IPS-18c (cell line): ENCODE data around the gene CAPN5.

Experiments used
- H3K4me3 ChIP-seq: 2 replicates; pipeline ENCODE4 v1.7.0; 2013; ENCODE audit warnings: low read depth, mild to moderate bottlenecking, low read length, moderate library complexity; ENCODE audit not compliant: insufficient read depth
- H3K9me3 ChIP-seq: one replicate; pipeline ENCODE4 v1.6.1; 2013; ENCODE audit warnings: mild to moderate bottlenecking, low read length, moderate library complexity; ENCODE audit not compliant: control insufficient read depth, insufficient read depth

Gene CAPN5

DNA sequence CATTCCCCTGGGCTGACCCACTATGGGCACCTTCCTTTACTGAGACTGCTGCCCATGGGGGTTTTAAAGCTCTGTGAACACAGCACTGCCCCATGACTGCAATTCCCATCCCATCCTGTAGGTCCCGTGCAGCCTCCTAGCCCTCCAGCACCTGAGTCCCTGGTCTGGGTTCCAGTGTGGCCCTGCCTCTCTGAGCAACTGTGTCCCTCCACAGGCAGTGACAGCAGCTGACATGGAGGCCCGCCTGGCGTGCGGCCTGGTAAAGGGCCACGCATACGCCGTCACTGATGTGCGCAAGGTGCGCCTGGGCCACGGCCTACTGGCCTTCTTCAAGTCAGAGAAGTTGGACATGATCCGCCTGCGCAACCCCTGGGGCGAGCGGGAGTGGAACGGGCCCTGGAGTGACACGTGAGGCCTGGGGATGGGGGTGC lies 48.4 kb downstream of the CAPN5 start:
- Histone ChIP-seq H3K9me3 (no peaks in the 10 kb centered on the region), H3K4me3 (no peak overlapping the region)

DNA sequence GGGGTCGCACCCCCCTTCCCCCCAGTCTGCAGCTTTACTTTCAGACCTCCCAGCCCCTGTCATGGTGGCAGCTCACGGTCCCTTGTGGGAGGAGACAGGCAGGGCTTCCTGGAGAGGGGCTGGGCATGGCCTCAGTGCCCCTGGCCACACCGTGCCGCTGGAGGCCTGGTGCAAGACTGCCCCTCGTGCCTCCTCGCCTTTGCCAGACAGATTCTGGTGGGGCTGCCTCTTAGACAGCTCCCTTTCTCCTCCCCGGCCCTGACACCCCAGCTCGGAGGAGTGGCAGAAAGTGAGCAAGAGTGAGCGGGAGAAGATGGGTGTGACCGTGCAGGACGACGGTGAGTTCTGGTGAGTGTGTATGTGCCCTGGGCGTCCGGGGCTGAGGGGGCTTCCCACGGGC lies 49.2 kb downstream of the CAPN5 start:
- H3K4me3 ChIP-seq: no peak overlapping the region
- H3K9me3 ChIP-seq: no peaks in the 10 kb centered on the region

DNA sequence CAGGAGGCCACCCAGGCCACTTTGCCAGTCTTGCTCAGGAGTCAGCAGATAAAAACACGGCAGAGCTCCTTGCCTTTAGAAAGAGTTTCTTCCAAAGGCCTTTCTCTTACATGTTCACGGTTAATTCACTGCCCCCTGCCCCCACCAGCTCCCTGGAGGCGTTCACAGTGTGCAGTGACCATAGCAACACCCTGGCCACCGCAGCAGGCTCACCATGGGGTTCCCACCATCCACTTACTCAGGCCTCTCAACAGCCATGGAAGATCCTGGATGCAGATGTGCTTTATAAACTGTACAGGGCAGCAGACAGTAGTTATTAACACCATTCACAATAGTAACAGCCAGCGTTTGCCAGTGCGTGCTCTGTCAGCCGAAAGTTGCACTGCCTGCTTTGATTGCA lies 50.7 kb downstream of the CAPN5 start:
- no peaks in the 10 kb centered on the region for H3K9me3 ChIP-seq

DNA sequence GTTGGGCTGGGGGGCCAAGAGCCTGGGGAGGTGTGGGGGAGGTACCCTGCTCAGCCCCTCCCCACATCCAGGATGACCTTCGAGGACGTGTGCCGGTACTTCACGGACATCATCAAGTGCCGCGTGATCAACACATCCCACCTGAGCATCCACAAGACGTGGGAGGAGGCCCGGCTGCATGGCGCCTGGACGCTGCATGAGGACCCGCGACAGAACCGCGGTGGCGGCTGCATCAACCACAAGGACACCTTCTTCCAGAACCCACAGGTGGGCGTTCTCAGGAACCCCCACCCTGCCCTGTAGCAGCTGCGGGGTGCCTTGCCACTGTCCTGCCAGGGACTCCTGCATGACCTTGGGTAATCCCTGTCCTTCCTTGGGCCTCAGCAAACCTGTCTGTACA lies 51.3 kb downstream of the CAPN5 start:
- Histone ChIP-seq H3K4me3 (no peak overlapping the region), H3K9me3 (no peaks in the 10 kb centered on the region)

More for the DNA sequence above, 50.7 kb downstream of the CAPN5 start:
- no peak overlapping the region for H3K4me3 ChIP-seq

DNA sequence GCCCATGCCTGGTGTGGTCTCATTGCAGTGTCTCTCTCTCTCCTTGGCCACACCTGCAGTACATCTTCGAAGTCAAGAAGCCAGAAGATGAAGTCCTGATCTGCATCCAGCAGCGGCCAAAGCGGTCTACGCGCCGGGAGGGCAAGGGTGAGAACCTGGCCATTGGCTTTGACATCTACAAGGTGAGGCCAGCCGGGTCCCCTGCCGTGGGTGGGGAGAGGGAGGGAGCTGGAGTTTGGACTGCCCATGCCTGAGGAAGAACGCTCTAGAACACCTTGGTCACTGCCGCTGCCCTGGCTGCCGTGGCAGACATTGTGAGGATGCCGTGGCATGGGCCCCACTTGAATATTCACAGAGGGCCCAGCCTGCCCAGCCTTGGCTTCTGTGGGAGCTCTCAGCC lies 52.2 kb downstream of the CAPN5 start:
- Histone ChIP-seq H3K9me3 (no peaks in the 10 kb centered on the region), H3K4me3 (no peak overlapping the region)

DNA sequence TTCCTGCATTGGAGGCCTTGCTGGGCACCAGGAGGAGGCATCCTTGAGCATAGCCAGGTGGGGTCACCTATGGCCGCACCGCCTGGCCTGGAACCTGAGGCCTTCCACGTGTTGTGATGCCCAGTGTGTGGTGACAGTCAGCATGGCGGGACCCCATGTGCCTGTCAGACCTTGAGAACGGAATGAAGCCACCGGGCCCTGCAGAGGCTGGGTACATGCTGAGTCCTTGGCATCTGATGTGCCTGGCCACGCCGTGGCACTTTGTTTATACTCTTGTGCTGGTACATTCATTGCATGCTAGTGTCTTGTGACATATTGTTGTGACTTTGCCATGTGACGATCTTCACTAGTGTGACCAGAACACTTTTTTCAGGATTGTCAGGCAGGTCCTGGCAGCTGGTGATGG lies 52.8 kb downstream of the CAPN5 start:
- H3K4me3 ChIP-seq: no peak overlapping the region
- H3K9me3 ChIP-seq: no peaks in the 10 kb centered on the region

DNA sequence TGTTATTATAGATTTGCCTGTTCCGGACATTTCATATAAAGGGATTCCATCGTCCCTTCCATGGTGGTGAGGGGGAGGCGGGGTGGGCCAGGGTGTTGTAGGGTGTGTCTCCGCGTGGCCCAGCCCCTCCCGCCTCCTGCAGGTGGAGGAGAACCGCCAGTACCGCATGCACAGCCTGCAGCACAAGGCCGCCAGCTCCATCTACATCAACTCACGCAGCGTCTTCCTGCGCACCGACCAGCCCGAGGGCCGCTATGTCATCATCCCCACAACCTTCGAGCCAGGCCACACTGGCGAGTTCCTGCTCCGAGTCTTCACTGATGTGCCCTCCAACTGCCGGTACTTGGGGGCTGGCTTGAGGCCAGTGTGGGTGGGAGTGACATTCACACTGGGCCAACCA lies 53.8 kb downstream of the CAPN5 start:
- no peaks in the 10 kb centered on the region for H3K9me3 ChIP-seq
- H3K4me3 ChIP-seq: no peak overlapping the region

DNA sequence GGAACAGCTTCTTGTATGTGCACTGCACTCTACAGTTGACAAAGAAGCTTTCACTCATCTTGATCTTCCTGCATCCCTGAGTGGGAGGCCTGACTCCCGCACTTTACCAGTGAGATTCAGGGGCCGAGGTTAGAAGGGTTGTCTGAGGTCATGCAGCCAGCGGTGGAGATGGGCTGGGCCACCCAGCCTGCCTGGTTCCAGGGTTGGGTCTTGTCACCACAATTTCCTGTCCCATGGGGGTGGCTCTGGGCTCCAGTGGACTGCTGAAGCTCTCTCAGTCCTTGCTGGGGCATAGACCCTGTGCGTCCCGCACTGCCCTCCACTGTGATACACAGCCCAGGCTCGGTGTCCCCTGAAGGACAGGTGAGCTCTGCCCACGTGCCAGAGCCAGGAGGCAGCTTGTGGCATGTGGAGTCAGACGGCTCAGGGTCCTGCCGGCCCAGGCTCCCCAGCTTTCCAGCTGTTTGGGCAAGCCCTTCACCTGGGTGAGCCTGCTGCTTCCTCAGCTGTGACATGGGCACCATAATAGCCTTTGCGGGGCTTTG lies 54.4 kb downstream of the CAPN5 start:
- H3K4me3 ChIP-seq: no peak overlapping the region
- H3K9me3 ChIP-seq: no peaks in the 10 kb centered on the region

DNA sequence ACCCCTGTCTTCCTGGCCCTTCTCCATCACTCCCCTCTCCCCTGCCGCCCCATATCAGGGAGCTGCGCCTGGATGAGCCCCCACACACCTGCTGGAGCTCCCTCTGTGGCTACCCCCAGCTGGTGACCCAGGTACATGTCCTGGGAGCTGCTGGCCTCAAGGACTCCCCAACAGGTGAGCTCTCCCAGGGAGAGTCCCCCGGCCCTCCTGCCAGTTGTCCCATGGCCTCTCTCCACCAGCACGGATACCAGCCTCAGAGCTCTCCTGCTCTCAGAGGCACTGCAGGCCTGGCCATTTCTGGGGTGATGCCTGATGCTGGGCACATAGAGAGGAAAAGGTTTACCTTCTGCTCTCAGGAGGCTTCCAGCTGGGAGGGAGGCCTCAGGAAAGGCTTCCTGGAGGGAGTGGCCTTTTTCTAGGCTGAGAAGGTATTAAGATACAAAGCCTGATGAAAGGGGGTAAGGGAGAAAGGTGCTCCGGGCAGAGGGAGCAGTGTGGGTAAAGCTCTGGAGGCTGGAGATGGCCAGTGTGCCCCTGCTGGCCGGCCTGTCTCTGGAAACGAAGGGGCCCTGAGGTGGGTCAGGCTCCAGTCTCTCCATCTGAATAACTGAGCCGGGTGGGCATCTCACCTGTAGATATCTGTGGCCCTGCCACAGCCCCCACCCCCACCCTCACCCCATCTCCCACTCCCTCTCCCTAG lies 55.3 kb downstream of the CAPN5 start:
- Histone ChIP-seq H3K9me3 (no peaks in the 10 kb centered on the region), H3K4me3 (no peak overlapping the region)

DNA sequence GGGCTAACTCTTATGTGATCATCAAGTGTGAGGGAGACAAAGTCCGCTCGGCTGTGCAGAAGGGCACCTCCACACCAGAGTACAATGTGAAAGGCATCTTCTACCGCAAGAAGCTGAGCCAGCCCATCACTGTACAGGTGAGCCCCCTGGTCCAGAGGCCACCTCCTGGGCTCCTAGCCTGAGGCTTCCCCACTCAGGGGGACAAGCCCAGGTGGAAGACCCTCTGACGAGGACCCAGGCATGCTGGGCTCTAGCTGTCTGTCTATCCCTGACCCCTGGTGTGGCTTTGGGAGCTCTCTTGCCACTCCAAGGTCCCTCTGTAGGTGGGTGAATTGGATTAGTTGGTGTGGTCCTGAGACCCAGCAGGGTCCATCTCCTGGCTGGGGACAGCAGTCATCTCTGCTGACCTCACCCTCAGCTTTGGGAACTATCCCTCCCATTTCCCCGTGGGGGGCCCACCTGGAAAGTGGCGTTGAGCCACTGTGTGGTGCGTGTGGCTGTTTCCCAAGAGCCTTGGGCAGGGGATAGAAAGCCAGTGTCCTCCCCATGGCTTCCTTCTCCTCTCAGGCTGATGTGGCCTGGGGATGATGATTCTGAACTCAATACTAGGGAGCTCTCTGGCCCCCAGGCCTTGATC lies 55.9 kb downstream of the CAPN5 start:
- H3K9me3 ChIP-seq: no peaks in the 10 kb centered on the region
- H3K4me3 ChIP-seq: no peak overlapping the region

DNA sequence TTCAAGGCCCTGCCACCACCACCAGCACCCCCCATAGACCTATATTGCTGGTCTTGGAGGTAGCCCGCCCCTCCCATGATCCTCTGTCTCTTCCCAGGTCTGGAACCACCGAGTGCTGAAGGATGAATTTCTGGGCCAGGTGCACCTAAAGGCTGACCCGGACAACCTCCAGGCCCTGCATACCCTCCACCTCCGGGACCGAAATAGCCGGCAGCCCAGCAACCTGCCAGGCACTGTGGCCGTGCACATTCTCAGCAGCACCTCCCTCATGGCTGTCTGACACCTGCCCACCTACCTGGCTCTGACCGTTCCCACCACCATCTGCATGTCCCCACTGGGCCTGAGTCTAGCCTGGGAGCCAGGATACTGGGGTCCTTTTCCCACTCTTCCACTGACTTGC lies 56.8 kb downstream of the CAPN5 start:
- Histone ChIP-seq H3K4me3 (no peak overlapping the region), H3K9me3 (no peaks in the 10 kb centered on the region)

DNA sequence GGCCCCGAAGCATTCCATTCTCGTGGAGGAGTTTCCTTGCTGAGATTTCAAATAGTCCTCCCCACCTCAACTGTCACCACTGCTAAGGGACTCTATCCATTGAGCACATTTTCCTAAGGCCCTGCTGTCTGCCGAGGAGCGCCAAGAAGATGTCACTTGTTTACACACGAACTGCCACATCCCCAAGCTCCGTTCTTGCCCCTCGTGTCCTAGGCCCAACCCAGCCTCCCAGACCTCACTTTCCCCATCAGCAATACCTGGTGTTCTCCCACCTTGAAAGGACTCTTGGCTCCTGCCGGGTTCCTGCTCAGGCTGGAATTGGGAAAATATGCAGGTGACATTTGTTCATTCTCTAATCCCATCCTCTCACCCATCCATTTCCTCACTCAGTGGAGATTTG lies 57.3 kb downstream of the CAPN5 start:
- Histone ChIP-seq H3K9me3 (no peaks in the 10 kb centered on the region), H3K4me3 (no peak overlapping the region)

DNA sequence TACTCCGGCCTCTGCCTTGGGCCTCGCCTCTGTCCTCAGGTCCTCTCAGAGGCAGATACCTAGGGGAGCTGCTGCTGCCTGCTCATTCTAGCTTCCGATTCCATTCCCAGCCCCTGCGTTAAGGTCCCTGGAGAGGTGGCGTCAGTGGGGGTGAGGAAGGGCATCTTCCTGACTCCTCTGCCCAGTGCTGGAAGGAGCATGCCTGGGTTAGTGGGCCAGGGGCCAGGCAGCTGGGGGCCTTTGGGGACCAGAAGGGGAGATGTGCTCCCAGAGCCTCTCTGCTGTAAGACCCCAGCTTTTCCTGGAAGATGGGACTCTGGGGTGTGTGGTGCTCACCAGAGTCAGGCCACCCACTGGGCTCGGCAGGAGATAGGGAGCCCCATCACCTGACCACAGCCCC lies 57.7 kb downstream of the CAPN5 start:
- no peaks in the 10 kb centered on the region for H3K9me3 ChIP-seq
- H3K4me3 ChIP-seq: no peak overlapping the region

DNA sequence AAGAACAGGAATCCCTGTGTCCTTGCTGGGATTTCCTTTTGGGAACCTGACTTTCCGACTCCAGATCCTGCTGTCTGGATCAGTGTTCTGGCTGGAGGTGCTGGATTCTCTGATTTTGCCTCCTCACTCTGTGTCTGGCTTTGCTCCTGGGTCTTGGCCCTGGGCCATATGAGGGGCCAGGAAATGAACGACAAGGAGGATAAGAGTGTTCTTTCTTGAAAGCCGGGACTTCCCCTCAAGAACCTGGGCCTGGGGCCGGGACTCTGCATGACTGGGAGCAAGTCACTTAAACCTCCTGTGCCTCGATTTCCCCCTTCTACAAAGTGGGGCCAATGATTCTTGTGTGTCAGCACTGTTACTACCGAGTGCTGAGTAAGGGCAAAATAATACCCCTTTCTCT lies 58.4 kb downstream of the CAPN5 start:
- Histone ChIP-seq H3K9me3 (no peaks in the 10 kb centered on the region), H3K4me3 (no peak overlapping the region)

DNA sequence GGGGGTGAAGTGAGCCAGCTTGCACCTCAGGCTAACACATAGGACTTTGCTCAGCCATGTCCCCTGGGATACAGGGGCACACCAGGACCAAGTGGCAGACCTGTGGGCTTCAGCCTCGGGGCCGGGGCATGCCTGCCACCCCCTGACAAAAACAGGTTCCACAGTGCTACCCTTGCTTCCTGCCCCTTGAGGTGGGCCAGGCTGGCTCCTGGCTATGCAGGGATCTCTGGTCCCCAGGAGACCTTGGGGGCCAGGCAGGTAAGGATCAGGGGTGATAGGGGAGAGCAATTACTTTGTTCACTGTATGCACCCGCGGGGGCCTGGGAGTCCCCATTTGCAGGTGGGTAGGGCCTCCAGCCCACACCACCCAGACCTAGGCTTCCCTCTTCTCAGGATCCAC lies 58.9 kb downstream of the CAPN5 start:
- Histone ChIP-seq H3K4me3 (no peak overlapping the region), H3K9me3 (no peaks in the 10 kb centered on the region)

DNA sequence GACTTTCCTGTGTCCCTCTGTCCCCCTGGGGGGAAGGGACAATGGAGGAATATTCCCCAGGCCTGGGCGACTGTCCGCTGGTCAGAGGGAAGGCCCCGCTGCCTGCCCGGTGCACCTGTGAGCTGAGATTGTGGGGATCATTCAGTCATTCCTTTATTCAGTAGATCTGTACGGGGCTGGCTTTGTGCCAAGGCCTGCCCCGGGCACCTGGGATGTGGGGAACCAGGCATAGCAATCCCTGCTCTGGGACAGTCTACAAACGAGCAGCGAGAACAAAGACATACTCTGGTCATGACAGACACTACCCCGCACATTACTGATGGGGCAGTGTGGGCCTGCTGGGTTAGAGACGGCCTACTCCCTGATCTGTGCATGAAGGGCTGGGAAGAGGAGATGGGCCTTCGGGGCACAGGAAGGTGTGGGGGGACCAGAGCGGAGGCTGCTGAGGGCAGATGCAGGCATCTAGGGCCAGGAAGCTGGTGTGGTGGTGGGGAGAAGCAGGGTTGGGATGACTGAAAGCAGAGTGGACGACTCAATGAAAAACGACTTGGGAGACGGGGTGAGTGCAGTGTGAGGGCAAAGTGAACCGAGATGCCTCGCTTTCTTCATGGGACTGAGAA lies 59.5 kb downstream of the CAPN5 start:
- H3K9me3 ChIP-seq: no peaks in the 10 kb centered on the region
- no peak overlapping the region for H3K4me3 ChIP-seq

DNA sequence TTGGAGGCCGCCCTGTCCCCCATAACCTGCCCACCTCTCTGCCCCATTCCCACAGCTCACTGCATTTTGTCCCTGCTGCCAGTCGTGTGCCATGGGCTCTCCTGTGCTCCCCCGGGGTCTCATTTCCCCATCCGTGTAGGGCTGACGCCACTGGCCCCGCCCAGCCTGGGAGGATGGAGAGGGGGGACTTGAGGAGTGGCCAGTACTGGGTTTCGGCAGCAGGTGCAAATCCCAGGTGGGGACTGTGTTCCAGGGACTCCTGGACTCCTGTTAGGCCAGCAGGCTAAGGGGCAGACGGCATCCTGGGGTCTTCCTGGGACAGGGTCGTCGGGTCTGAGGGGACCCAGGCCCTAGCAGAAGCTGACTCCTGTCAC lies 60.1 kb downstream of the CAPN5 start:
- Histone ChIP-seq H3K4me3 (peak overlapping the region; percentile 50; the same call in 1 of the 2 replicates), H3K9me3 (no peaks in the 10 kb centered on the region)

DNA sequence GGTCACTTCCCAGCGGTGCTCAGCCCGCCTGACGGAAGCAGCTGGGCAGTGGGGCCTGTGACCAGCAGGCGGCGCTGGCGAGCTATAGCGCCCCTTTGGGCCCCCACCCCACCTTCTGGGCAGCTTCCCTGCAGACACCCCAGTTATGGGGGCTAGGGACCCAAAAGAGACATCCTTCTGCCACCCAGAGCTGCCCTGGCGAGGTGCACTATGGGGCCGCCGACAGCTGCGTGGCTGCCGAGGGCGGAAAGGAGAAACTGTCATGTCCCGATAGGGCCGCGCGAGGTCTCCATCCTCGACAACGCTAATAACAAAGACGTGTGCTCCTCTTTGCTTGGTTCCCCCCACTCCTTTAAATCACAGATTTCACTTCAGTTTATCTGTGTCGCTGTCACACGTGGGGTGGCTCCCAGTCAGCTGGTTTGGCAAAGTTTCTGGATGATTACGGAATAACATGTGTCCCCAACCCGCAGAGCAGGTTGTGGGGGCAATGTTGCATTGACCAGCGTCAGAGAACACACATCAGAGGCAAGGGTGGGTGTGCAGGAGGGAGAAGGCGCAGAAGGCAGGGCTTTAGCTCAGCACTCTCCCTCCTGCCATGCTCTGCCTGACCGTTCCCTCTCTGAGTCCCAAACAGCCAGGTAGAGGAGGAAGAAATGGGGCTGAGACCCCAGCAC lies 60.6 kb downstream of the CAPN5 start:
- H3K4me3 ChIP-seq: peak overlapping the region; percentile 50
- H3K9me3 ChIP-seq: no peaks in the 10 kb centered on the region
